ENCODE measurements around the gene RASAL2.

- TF ChIP-seq, protein P1, sequence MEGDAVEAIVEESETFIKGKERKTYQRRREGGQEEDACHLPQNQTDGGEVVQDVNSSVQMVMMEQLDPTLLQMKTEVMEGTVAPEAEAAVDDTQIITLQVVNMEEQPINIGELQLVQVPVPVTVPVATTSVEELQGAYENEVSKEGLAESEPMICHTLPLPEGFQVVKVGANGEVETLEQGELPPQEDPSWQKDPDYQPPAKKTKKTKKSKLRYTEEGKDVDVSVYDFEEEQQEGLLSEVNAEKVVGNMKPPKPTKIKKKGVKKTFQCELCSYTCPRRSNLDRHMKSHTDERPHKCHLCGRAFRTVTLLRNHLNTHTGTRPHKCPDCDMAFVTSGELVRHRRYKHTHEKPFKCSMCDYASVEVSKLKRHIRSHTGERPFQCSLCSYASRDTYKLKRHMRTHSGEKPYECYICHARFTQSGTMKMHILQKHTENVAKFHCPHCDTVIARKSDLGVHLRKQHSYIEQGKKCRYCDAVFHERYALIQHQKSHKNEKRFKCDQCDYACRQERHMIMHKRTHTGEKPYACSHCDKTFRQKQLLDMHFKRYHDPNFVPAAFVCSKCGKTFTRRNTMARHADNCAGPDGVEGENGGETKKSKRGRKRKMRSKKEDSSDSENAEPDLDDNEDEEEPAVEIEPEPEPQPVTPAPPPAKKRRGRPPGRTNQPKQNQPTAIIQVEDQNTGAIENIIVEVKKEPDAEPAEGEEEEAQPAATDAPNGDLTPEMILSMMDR (IDR thresholded peaks at IDR 0.05): no peak
- TF ChIP-seq EZH2 (IDR thresholded peaks at IDR 0.05; ENCODE audit: borderline replicate concordance, insufficient read depth, low read depth, low read length, poor library complexity, severe bottlenecking): no peak
These were observed 250.7 kb downstream of the RASAL2 start for GRCh38 chr1:178344513-178345091.
